GM18858 (cell line): Measurements from ENCODE around the gene ELOB.

Experiments
- ATAC-seq: cut with Tn5 transposase; IDR thresholded peaks from one replicate; pipeline ENCODE4 v1.9.1; 2021; ENCODE audit not compliant: unreplicated experiment

ELOB gene

DNA sequence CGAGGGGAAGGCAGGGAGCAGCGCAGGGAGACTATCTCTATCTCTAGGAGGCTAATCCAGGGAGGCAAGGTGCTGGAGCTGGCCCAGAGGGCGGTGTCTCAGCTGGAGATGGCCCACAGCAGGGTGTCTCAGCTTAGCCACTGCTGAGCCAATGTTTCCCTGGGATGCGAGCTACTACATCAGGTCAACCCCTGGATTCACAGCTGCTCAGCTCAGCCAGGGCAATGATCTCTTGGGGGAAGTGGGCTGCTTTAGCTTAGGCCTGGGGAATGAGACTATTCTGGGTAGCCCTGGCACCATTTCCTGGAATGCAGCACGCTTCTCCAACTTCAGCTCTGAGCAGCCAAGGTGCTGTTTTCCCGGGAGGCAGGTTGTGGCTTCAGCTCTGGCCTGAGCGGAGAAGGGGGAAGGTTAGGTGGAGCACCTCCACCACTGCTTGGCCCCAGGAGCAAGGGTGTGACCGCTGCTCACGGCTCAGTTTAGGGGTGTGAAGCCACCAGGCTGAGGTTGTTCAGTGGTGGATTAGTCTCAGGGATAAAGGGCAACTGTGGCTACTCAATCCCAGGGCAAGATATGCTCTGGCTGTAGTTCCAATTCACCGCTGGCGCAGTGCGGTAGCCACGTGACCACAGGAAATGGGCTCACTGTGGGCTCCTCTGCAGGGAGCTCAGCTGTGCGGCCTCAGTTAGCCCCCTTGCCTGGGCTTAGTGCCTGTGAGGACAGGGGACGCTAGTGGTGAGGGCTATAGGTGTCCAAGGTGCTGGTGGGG, 34.8 kb upstream of the ELOB start:
- ATAC-seq: no peak

GRCh38 chr16:2810651-2811050, 33.6 kb upstream of the ELOB start:
- no peak for ATAC-seq

DNA sequence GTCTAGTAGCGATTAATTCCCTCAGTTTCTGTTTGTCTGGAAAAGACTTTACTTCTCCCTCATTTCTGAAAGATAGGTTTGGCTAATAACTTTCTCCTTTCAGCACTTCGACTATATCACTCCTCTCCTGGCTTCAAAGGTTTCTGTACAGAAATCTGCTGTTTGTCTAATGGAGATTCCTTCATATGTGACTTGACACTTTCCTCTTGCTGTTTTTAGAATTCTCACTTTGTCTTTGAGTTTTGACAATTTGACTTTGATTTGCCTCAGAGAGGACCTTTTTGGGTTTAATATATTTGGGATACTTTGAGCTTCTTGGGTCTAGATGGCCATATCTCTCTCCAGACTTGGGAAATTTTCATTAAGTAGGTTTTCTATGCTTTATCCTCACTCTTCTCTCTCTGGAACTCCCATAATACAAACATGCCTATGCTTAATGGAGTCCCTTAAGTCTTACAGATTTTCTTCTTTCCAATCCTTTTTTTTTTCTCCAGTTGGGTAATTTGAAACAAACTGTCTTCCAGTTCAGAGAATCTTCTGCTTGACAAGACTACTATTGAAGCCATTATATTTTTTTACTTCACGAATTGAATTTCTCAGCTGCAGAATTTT, 32.2 kb upstream of the ELOB start:
- no peak for ATAC-seq

- no peak for ATAC-seq
Observed at GRCh38 chr16:2808181-2808580, 31.1 kb upstream of the ELOB start.

DNA sequence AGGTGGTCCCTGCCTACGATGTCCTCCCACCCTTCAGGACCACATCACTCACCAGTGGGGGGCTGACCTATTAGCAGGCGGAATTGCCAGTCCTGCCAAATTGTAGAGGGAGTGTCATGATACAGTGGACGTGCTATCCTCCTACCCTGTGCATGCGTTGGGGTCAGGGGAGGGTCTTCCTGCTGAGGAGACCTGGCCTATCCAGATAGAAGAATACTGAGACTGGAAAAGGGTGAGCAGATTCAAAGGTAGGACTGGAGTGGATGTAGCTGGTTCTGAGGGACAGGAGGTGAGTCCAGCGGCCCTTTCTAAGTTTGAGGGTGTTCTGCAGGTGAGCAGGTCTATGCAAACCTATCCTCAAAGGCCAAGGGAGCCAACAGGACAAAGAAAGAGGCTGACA, 29.2 kb upstream of the ELOB start:
- ATAC-seq: no peak

DNA sequence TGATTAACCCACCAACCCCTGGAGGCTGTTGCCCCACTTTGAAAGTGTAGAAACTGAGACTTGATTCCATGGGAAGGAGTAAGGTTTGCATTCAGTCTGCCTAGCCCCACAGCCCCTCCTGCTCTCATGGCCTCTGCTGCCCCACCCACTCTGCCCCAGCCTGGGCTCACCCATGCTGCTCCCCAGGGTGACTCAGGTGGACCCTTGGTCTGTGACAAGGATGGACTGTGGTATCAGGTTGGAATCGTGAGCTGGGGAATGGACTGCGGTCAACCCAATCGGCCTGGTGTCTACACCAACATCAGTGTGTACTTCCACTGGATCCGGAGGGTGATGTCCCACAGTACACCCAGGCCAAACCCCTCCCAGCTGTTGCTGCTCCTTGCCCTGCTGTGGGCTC, 27.6 kb upstream of the ELOB start:
- ATAC-seq: no peak

GRCh38 chr16:2803545-2804195, 26.6 kb upstream of the ELOB start:
- no peak for ATAC-seq

GRCh38 chr16:2799859-2800226, 22.8 kb upstream of the ELOB start:
- ATAC-seq: no peak

- ATAC-seq: no peak
Observed at GRCh38 chr16:2799205-2799858, 22.3 kb upstream of the ELOB start.

- ATAC-seq: no peak
Observed at GRCh38 chr16:2798723-2799204, 21.7 kb upstream of the ELOB start.

GRCh38 chr16:2795395-2796143, 18.5 kb upstream of the ELOB start:
- ATAC-seq: no peak

DNA sequence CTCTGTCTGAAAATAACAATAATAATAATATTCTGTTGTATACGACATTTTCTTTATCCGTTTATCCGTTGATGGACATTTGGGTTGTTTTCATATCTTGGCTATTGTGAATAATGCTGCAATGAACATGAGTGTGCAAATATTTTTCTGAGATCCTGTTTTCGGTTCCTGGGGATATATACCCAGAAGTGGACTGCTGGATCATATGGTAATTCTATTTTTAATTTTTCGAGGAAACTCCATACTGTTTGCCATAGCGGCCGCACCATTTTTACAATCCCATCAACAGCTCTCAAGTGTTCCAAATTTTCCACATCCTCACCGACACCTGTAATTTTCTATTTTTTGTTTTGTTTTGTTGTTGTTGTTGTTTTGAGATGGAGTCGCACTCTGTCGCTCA, 15.9 kb upstream of the ELOB start:
- no peak for ATAC-seq

DNA sequence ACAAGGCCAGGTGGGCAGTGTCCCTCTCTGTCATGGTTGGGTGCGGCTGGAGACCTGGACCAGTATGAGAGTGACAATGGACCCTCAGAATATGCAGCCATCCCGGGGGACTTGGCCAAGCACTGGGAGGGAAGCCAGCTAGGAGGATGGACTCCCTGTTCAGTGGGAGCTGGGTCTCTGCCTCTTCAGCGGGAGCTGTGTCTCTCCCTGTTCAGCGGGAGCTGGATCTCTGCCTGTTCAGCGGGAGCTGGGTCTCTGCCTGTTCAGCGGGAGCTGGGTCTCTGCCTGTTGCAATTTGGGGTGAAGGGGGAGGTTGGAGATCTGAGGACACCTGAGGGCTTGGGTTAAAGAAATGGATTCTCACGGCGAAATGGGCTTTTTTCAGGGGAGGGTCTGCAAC, 14.1 kb upstream of the ELOB start:
- ATAC-seq: no peak

DNA sequence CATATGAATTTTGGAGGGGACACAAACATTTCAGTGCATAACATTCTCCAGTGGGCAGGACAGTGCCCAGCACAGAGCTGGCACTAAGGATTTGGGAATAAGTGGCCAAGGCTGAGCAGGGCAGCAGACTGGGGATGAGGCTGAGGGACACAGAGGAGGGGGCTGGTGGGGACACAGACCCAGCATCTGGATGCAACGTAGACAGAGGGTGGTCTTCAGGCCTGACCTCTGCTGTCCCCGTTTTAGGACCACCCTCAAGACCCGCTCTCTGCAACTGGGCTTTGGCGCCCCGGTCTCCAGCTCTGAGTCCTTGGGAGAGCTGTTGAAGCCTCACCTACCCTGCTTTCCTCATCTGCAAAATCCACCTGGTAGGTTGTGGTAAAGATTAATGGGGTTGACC, 13.6 kb upstream of the ELOB start:
- no peak for ATAC-seq

DNA sequence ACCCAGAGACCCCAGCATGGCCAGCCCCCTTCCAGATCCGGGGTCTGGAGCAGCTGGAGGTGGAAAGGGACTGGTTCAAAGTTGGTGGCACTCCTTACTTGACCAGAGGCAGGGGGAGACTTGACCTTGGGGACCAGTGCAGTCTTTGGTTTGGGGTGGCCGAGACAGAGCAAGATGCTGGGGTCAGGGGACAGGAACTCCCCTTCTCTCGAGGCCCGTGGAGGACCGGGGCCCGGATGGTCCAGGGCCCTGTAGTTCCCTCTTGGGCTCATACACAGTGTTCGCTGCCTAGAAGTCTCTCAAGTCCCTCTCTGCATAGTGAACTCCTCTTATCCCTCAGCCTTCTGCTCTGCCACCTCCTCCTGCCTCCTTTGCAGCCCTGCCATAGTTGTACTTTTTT, 10.9 kb upstream of the ELOB start:
- no peak for ATAC-seq

GRCh38 chr16:2787406-2787805, 10.3 kb upstream of the ELOB start, which contains the start of gene PRSS33:
TSS of gene PRSS33 (minus strand) at chr16:2787560. CDS start at chr16:2786547, 1,013 bp downstream.
- no peak for ATAC-seq

DNA sequence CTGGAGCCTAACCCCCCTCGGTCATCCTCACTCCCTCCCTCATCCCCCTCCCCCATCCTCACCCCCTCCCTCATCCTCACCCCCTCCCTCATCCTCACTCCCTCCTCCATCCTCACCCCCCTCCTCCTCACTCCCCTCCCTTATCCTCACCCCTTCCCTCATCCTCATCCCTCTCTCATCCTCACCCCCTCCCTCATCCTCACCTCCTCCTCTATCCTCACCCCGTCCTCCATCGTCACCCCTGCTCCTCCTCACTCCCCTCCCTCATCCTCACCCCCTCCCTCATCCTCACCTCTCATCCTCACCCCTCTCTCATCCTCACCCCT, 9.7 kb upstream of the ELOB start:
- ATAC-seq: no peak

DNA sequence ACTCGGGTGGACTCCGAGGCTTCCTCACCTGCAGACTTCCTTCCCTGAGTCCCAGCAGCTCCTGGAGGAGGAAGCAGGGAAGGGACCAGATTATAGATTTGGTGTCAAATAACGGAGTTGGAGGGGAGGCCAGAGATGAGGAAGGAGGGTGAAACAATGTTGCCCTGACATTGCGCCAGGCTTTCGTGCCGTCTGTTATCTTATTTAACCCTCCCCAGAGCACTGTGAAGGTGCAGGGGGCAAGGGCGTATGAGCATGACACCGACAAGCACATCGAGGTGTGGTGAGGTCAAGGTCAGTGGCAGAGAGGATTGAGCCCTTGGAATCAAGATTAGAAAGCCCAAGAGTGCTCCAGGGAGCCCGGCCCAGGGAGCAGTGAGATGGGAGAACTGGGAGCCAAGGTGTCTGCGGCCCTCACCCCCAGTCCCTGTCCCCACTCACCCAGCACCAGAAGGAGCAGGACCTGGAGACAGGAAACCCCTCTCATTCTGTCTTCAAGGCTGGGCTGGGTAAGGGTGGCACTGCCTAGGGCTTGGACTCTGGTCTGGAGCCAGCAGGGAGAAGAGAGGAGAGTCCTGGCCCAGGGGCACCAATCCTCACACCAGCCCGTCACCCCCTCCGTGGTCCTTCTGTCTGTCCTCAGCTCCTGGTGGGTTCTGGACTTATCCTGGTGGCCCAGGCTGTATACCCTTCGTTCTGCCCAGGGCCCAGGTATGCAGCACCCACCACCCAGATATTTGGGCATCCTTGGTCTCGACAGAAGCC, 9.2 kb upstream of the ELOB start:
- ATAC-seq: no peak

GRCh38 chr16:2785101-2785991, 8.3 kb upstream of the ELOB start:
- no peak for ATAC-seq
